ENCODE data around the gene ID1.
A peak's percentile ranks its signal among the peaks of the same experiment; 100 is the strongest.
"Not testable (repeated sequence)": the region's sequence is repeated elsewhere in the genome, so short reads cannot be mapped to it uniquely, and the experiment has no call there.

Gene ID1

DNA sequence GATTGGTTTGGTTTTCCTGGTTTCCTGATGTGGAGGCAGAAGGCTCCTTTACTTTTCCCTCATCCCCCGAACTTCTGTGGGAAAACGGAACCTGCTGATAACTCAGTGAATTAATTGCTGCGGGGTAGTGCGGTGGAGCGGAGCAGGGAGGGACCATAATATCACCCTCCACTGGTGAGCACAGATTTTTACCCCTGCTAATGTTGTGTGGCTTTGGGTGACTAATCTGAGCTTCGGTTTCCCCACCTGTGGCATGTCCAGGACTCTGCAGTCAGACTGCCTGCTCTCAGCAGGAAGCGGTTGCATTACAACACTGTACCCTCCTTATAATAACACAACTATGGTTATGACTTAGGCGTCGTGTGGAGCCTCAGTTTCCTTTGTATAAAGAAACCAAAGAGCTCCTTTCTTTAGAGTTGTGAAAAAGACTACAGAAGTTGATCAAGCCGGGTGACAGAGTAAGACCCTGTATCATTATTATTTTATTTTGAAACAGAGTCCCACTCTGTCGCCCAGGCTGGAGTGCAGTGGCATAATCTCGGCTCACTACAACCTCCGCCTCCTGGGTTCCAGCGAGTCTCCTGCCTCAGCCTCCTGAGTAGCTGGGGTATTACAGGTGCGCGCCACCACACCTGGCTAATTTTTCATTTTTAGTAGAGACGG lies 2.2 kb upstream of the ID1 start:
- DNase-seq, result peak; percentile 55

DNA sequence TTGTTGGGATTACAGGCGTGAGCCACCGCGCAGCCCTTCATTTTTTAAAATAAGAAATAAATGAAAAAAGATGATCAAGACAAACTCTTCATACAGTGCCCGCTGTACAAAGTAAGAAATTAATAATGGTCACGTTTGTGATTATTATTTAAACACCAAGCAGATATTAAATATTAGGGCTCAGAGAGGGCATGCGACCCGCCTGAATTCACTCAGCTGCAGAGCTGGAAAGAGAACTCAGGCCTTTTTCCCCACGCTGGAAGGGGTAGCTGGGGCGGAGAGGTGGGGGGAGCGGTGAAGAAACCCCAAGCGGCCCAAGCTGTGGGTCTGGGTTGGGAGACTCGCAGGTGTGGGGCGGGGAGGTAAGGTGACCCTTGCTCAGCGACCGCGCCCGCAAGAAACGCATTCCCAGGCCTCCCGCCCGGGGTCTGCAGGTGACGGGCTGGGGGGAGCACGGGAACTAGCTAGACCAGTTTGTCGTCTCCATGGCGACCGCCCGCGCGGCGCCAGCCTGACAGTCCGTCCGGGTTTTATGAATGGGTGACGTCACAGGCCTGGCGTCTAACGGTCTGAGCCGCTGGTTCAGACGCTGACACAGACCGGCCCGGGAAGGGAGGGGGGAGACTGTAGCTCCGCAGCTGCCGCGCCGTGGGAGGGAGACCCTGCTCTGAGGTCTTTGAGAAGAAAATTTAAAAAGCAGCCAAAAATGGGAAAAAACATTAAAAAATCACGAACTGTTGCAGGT lies 1.1 kb upstream of the ID1 start:
- DNase-seq, result peak; percentile 100

DNA sequence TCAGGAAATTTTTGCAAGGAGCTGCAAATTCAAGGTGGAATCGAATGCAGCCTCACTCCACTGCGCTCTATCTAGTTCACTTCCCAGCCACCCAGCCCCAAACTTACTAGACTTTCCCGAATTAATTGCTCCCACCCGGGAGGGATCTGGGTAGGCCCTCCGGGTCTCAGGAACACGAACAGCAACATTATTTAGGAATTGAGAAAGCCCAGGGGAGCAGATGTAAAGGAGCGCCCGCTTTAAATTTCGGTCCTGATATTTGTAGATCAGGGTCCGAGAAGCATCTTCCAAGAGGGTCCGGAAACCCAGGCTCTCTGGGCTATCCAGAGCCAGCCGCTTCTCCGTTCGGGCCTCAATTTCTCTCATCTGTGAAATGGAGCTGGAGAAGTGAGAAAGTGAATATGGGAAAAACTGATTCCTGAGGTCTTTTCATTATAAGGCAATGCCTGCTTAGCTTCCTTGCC lies 490 bp upstream of the ID1 start:
- DNase-seq, result peak; percentile 74

DNA sequence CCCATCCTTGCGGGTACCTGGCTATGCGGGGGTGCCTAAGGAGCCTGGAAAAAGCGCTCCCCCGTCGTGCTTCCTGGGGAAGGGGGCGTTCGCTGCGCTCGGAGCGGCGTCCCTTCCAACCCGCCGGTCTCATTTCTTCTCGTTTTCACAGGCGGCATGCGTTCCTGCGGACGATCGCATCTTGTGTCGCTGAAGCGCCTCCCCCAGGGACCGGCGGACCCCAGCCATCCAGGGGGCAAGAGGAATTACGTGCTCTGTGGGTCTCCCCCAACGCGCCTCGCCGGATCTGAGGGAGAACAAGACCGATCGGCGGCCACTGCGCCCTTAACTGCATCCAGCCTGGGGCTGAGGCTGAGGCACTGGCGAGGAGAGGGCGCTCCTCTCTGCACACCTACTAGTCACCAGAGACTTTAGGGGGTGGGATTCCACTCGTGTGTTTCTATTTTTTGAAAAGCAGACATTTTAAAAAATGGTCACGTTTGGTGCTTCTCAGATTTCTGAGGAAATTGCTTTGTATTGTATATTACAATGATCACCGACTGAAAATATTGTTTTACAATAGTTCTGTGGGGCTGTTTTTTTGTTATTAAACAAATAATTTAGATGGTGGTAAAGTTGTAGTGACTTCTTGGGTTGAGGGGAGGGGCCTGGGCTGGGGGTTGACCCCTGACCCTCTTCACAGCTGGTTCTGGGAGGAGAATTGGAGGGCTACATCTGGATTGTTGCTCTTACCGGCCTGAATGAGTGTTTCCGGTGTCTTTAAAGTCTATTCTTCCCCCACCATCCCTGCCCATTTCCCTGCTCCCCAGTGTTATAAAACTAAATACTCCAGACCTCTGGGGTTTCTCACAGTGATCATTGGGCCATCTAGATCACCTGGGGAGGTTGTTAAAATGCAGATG lies 1.1 kb downstream of the ID1 start:
- peak; percentile 65 for DNase-seq

DNA sequence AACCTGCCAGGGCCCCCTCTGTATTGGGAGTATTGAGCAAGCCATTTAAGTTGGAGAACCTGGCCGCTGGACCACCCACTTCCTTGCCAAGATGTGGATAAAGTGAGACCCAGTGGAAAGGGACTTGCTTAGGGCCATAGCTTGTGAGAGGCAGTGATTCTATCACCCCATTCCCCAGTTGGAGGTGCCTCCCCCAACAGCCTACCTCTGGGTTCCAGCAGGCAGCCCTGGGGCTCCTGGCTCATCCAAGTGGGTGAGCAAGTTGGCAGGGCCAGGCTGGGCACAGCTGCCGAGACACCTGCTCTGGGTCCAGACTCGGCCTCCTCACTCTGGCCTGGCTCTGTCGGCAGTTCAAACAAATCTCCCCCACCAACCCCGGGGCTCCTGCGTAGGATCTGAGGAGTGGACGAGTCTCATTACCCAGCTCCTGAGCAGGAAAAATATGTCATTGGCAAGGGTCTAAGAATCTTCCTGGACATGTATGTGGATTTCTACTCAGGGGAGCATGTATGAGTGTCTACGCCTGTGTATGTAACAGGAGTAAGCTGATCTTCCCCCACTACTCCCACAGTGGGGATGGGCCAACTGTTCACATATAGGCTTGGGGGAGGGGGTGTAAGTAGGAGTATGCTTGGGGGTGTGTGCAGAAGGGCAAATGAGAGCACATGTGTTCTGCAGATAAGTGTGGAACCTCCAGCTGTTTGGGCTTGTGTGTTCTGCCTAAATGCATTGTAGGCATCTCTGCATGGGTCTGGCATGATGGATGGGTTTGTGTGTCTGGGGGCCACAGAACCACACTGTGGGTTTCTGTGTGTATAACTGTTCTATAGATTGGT lies 1.9 kb downstream of the ID1 start:
- DNase-seq, result peak; percentile 95

DNA sequence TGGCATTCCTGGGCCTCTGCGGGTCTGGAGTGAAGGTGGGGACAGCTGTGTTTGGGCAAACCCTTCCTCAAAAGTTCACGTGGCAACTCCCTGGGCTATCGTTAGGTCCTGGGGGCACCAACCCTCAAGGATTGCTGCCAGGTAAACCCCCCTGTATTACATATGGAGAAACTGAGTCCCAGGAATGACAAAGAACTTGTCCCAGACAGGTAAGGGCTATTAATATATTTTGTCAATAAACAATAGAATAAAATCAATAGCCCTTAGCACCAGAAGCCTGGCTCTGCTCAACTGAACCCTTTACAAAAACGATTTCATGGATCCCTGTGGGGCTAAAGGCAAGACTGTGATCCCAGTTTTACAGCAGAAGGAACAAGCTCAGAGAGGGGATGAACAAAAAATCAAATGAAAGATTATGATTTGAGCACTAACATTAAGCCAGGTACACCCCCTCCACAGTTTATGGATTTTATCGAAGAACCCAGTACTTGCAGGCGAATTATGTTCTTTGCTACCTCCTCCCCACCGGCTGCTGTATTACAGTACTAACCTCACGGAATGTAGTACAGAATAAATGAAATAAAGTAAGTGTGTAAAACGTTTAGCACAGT lies 2.7 kb downstream of the ID1 start:
- peak; percentile 42 for DNase-seq

DNA sequence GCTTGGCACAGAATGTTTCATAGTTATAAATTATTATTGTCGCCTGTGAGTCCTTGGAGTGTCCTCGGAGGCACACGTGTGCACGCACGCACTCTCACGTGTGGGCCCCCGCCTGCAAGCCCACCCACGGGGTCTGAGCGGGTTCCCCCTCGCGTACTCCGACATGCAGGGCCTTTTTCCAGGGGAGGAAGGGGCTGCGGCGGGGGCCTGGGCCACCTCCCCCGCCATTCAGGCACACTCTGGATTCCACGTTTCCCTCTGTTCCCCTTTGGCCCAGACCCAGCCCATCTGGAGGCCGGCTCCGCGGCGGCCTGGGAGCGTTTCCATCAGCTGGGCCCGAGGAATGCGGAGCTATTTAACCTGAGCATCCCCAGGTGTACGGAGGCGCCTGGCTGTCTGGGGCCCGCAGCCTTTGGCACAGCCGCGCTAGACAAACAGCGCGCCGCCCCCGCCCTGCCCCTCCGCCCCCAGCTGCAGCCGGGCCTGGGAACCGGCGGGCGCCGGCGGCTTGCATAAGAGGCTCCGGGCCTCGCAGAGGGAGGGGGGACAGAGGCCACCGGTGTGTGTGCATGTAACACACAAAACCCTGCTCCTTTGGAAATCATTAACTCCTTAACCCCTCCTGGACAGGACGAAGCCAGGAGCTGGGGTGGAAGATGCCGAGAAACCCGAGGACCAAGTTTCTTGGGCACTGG lies 3.3 kb downstream of the ID1 start:
- DNase-seq, result peak; percentile 84

DNA sequence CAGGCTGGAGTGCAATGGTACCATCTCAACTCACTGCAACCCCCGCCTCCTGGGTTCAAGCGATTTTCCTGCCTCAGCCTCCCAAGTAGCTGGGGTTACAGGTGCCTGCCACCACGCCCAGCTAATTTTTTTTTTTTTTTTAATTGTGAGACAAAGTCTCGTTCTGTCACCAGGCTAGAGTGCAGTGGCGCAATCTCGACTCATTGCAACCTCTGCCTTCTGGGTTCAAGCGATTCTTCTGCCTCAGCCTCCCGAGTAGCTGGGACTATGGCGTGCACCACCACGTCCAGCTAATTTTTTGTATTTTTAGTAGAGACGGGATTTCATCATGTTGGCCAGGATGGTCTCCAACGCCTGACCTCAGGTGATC lies 7.2 kb downstream of the ID1 start:
- not testable (repeated sequence) for DNase-seq

DNA sequence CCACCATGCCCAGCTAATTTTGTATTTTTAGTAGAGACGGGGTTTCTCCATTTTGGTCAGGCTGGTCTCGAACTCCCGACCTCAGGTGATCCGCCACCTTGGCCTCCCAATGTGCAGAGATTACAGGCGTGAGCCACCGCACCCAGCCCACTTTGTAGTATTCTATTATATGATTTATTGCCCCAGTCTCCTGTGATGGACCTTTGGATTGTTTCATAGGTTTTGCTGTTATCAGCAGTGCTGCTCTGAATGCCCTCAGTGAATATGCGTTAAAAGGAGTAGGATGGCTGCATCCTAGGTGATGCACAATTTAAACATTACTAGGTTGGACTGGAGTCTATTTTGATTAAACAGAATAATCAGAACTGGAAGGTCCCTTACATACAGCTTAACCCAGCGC lies 10.3 kb downstream of the ID1 start:
- no peak for DNase-seq

DNA sequence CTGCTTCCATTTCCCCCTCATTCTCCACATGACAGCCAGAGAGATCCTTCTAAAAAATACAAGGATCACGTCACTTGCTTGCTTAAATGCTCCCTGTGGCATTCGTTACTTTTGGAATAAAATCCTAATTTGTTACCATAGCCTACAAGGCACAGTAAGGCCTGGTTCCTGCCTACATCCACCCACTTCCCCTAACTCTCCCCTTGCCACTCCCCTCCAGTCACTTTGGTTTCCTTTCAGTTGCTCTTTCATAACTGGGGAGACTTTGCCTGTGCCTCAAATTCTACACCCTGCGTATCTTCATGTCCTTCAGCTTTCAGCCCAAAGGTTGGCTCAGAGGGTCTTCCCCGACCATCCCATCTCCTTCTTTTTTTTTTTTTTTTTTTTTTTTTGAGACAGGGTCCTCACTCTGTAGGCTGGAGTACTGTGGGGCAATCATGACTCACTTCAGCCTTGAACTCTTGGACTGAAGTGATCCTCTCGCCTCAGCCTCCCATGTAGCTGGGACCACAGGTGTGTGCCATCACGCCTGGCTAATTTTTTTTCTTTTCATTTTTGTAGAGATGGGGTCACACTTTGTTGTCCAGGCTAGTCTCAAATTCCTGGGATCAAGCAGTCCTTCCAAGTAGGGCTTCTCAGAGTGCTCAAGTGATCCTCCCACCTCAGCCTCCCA lies 12.5 kb downstream of the ID1 start:
- no peak for DNase-seq

DNA sequence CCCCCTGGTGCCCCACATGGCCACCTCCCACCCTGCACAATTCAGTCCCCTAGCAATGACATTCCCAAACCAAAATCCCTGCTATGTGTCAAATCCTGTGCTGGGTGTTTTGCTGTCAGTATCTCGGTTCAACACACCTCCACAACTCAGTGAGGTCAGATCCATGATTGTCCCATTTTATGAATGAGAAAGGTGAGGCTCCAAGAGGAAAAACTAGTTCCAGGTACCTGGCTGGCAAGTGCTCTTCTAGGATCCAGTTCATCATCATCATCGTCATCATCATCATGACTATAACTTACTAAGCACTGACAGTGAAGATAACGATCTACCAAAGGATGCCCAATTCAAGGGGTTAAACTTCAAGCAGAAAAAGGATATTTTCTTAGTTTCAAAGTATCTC lies 15.2 kb downstream of the ID1 start:
- no peak for DNase-seq

DNA sequence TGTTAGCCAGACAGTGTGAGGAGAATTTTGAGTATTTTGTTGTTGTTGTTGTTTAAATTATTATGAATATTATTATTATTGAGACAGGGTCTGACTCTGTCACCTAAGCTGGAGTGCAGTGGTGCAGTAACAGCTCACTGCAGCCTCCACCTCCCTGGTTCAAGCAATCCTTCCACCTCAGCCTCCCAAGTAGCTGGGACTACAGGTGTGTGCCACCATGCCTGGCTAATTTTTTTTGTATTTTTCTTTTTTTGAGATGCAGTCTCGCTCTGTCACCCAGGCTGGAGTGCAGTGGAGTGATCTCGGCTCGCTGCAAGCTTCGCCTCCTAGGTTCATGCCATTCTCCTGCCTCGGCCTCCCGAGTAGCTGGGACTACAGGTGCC lies 18.0 kb downstream of the ID1 start:
- DNase-seq, result not testable (repeated sequence)

DNA sequence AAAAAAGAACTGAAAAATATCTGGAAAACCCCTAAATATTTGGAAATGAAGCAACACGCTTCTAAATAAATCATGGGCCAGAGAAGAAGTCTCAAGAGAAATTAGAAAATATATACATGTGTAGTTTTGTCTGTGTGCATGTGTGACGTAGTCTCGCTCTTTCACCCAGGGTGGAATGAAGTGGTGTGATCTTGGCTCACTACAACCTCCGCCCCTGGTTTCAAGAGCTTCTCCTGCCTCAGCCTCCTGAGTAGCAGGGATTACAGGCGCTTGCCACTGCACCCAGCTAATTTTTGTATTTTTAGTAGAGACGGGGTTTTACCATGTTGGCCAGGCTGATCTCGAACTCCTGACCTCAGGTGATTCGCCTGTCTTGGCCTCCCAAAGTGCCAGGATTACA lies 21.4 kb downstream of the ID1 start:
- DNase-seq, result not testable (repeated sequence)

DNA sequence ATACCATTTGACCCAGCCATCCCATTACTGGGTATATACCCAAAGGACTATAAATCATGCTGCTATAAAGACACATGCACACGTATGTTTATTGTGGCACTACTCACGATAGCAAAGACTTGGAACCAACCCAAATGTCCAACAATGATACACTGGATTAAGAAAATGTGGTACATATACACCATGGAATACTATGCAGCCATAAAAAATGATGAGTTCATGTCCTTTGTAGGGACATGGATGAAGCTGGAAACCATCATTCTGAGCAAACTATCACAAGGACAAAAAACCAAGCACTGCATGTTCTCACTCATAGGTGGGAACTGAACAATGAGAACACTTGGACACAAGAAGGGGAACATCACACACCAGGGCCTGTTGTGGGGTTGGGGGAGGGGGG lies 23.0 kb downstream of the ID1 start:
- DNase-seq, result not testable (repeated sequence)

DNA sequence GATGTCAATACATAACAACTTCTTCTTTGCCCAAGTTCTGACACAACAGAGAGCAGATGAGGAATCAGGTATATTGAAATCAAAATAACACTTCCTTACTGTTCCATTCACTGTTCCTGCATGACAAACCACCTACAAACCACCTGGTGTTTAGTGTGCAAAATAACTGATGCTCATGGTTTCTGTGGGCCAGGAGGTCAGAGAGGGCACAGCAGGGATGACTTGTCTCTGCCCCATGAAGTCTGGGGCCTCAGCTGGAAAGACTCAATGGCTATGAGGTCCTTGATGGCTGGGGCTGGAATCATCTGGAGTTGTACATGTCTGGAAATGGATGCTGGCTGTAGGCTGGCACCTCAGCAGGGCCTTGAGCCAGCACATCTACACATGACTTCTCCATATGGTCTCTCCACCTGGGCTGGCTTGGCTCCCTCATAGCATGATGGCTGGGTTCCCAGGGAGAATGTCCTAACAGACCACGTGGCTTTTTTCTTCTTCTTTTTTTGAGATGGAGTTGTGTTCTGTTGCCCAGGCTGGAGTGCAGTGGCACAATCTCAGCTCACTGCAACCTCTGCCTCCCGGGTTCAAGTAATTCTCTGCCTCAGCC lies 25.2 kb downstream of the ID1 start:
- no peak for DNase-seq

DNA sequence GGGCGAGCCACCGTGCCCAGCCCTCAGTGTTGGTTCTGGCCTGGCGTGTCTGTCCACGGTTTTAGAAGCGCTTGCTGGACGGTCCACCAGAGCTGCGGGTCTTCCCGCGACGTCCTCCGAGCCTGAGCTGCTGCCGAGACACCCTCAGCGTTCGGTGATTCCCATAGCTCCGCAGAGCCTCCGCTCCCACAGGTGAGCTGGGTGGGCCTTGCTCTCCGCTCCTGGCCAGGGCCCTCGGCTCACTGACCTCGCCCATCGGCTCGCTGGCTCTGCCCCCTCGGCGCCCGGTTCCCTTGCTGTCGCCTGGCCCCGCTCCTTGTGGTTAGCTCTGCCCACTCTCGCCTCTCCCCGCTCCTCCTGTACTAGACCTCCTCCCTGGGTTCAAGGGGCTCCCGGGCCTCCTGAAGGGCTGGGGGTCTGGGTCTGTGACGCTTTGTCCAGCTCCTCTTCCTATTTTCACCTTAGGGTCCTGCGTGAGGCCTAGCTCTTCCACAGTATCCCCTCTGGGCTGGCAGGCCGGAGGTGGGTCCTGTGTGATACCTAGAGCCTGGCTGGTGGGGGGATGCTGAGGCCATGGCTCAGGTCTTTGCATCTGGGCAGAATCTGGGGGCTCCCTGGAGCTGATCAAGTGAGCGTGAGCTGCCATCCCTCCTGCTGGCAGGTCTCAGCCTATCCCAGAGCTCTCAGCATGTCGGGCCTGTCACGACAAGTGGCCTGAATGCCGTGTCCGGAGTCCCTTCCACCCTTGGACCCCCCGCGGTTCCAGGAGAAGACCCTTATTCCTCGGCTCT lies 27.7 kb downstream of the ID1 start:
- DNase-seq, result no peak

DNA sequence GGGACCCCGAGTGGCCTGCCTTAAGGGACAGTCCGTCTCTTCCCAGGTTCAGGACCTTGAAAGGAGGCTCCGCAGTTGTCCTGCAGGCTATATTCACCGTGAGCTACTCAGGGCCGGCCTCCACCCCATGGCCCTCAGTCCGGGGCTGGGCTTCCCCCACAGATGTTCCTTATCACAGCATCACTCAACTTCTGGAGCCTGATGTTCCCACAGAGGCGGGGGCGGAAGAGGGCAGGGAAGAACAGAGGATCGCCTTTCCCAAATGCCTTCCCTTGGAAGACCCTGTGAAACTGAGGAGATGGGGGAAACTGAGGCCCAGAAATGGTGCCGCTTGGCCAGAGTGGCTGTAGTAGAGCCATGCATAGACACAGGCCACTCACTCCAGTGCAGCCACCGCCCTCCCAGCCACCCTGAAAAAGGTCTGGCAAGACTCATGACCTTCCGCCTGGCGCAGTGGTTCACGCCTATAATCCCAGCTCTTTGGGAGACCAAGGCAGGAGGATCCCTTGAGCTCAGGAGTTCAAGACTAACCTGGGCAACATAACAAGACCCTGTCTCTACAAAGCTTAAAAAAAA lies 28.3 kb downstream of the ID1 start:
- no peak for DNase-seq

DNA sequence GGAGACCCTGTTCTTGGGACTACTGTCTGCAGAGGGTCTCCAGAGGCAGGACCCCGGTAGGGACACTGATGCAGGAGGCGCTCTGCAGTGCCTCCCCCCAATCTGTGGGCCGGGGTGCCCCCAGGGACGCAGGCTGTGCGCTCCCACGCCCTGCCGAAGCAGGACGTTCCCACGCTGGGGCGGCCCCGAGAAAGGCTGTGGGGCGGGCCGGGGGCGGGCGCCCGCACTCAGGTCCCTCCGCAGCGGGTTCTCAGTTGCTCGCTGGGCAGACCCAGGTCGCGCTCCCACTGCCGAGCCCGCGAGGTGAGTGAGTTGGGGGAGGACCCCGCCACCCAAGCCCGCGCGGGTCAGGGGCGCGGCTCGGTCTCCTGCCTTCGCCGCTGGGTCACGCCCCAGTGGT lies 32.6 kb downstream of the ID1 start, which contains the start of gene COX4I2:
TSS of gene COX4I2 (plus strand) at position 253 of the 400 bp plus-strand sequence. CDS start 1,106 bp downstream, outside the sequence.
- peak; percentile 50 for DNase-seq

DNA sequence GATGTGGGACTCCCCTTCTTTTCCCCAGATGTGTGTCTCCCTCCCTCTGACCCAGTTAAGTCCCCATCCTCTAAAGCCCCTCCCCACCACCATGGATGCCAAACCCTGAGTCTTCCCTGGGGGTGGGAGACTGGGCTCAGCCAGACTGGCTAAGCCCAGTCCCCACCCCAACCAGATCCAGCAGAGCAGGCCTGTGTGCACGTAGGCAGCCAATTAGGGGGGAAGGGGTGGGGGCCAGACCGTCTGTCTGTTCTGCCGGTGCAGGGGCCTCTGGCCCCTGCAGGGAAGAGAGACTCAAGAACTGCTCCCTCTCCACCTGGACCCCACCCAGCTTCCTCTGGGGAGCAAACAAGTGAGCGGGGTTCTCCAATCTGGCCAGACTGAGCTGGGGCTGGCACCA lies 33.2 kb downstream of the ID1 start:
- peak; percentile 94 for DNase-seq

Data from NCI-H82 (cell line).